CD4-positive, alpha-beta T cell (primary cell): ENCODE measurements around the gene PLS3. TPM values are rescaled to one million over a fixed set of nuclear protein-coding genes. Genes with fewer than 3 reads are reported as not detected.

Experiments used
- ATAC-seq: fragments of 200-7000 bp; cut with Tn5 transposase; one replicate; pipeline ENCODE4 v1.10.0; 2022; ENCODE audit warnings: mild to moderate bottlenecking; ENCODE audit not compliant: poor library complexity
- CTCF ChIA-PET: fragments of 350-600 bp; sonication (Branson Sonifier 250); formaldehyde crosslinking; loops from one replicate; lab custom pipeline; 2021; ENCODE audit warnings: antibody characterized with exemption, inconsistent platforms; lab: Charles Lee
- POLR2A ChIA-PET: fragments of 350-600 bp; sonication (Branson Sonifier 250); formaldehyde crosslinking; loops from one replicate; lab custom pipeline; 2021; ENCODE audit warnings: antibody characterized with exemption, inconsistent platforms; lab: Charles Lee
- DNase-seq, 14 experiments: peaks; one replicate each; pipeline ENCODE4 v3.0.0-alpha.2; 2013 to 2020; ENCODE audit warnings: mixed read lengths in 2 of 14
- H3K27ac ChIP-seq, 2 donors: one replicate each; pipeline versions ENCODE4 v1.5.1 to v1.7.0; 2013; ENCODE audit warnings: low read length in 2 of 2, low read depth in 1 of 2, mild to moderate bottlenecking in 1 of 2
- H3K27me3 ChIP-seq, 2 experiments: 1 replicate in 1 of 2; 2 replicates in 1 of 2; pipeline versions ENCODE4 v1.6.1 to v1.7.0; 2013; ENCODE audit warnings: low read length in 2 of 2, control low read depth in 1 of 2, mild to moderate bottlenecking in 1 of 2, moderate library complexity in 1 of 2; ENCODE audit not compliant: insufficient read depth in 2 of 2, control insufficient read depth in 1 of 2
- H3K36me3 ChIP-seq: one replicate; pipeline ENCODE4 v1.6.1; 2013; ENCODE audit warnings: low read length, control low read depth; ENCODE audit not compliant: insufficient read depth
- H3K4me1 ChIP-seq: one replicate; pipeline ENCODE4 v1.6.1; 2013; ENCODE audit warnings: low read length, control low read depth; ENCODE audit not compliant: insufficient read depth
- H3K4me3 ChIP-seq: one replicate; pipeline ENCODE4 v1.5.1; 2013; ENCODE audit warnings: mild to moderate bottlenecking, low read length, moderate library complexity
- H3K9me3 ChIP-seq, 2 experiments: 1 replicate in 1 of 2; 2 replicates in 1 of 2; pipeline versions ENCODE4 v1.6.1 to v1.7.0; 2013; ENCODE audit warnings: low read length in 2 of 2, mild to moderate bottlenecking in 2 of 2, control low read depth in 1 of 2, moderate library complexity in 1 of 2; ENCODE audit not compliant: control insufficient read depth in 1 of 2, insufficient read depth in 1 of 2
- H3K27ac Mint-ChIP-seq: one replicate; pipeline ENCODE4 v1.8.0; 2020; ENCODE audit warnings: mixed read lengths
- H3K27me3 Mint-ChIP-seq: one replicate; pipeline ENCODE4 v1.8.0; 2021; ENCODE audit warnings: mixed read lengths
- H3K36me3 Mint-ChIP-seq: one replicate; pipeline ENCODE4 v1.8.0; 2021; ENCODE audit warnings: low read depth, mixed read lengths
- H3K4me1 Mint-ChIP-seq: one replicate; pipeline ENCODE4 v1.8.0; 2021; ENCODE audit warnings: low read depth, mixed read lengths
- H3K4me3 Mint-ChIP-seq: one replicate; pipeline ENCODE4 v1.8.0; 2020; ENCODE audit warnings: mild to moderate bottlenecking, mixed read lengths
- H3K9me3 Mint-ChIP-seq: one replicate; pipeline ENCODE4 v1.8.0; 2020; ENCODE audit warnings: mixed read lengths
- CTCF ChIP-seq: fragments of 200-600 bp; IDR thresholded peaks from one replicate; pipeline ENCODE4 v1.8.0; 2022; ENCODE audit warnings: antibody characterized with exemption, mild to moderate bottlenecking
- intact Hi-C, 2 experiments: fragments of 100-400 bp; cut with DNase I in 1 of 2; cut with micrococcal nuclease in 1 of 2; formaldehyde crosslinking; loops; one replicate each; pipeline versions ENCODE4 v1.15.1 to v1.9.0; 2023 to 2025; cut with DNase I, micrococcal nuclease
- total RNA-seq, 174 experiments: library from RNA in 2 of 174; stranded (reverse) in 2 of 174; gene quantifications; one replicate each; pipeline ENCODE4 v1.2.3 and lab custom pipeline; 2021 to 2026

The PLS3 gene
- total RNA-seq, 2 experiments from 2014 or later = 0.45 TPM; not detected in 1

DNA sequence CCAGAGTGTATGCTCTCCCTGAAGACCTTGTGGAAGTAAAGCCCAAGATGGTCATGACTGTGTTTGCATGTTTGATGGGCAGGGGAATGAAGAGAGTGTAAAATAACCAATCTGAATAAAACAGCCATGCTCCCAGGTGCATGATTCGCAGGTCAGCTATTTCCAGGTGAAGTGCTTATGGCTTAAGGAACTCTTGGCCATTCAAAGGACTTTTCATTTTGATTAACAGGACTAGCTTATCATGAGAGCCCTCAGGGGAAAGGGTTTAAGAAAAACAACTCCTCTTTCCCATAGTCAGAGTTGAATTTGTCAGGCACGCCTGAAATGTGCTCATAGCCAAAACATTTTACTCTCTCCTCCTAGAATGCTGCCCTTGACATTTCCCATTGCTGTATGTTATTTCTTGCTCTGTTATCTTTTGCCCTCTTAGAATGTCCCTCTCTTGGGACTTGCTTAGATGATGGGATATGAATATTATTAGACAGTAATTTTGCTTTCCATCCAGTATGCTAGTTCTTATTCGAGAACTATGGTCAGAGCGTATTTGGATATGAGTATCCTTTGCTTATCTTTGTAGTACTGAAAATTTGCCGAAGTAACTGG lies 88.6 kb downstream of the PLS3 start:
- TF ChIP-seq CTCF = no peak
- no peaks in the 10 kb centered on the region for H3K27me3 Mint-ChIP-seq
- no peak overlapping the region for H3K4me3 Mint-ChIP-seq
- ATAC-seq = no peak
- no peak overlapping the region for H3K27ac ChIP-seq
- intact Hi-C loops = no loop called here
- H3K4me3 ChIP-seq = no peak overlapping the region
- H3K4me1 ChIP-seq = no peaks in the 10 kb centered on the region
- ChIA-PET CTCF (interaction anchor here (1.4 kb wide), 1 partner anchor 9 kb away, joined by 4 read pairs; no protein-coding TSS in a partner anchor), POLR2A (no interaction called here)
- H3K9me3 ChIP-seq = no peaks in the 10 kb centered on the region
- no peaks in the 10 kb centered on the region for H3K9me3 Mint-ChIP-seq
- no peaks in the 10 kb centered on the region for H3K36me3 ChIP-seq
- no peak overlapping the region for H3K27ac Mint-ChIP-seq
- H3K27me3 ChIP-seq = no peaks in the 10 kb centered on the region
- H3K4me1 Mint-ChIP-seq = no peaks in the 10 kb centered on the region
- H3K36me3 Mint-ChIP-seq = no peaks in the 10 kb centered on the region
- no peak for DNase-seq

- Histone ChIP-seq H3K4me1 (no peaks in the 10 kb centered on the region), H3K4me3 (no peak overlapping the region), H3K27ac (no peak overlapping the region), H3K36me3 (no peaks in the 10 kb centered on the region), H3K27me3 (no peaks in the 10 kb centered on the region), H3K9me3 (no peaks in the 10 kb centered on the region)
- POLR2A ChIA-PET = no interaction called here
- CTCF ChIA-PET = interaction anchor here (1.4 to 3.3 kb wide), 2 partner anchors 8 kb away, joined by 4 to 12 read pairs; no protein-coding TSS in a partner anchor
- no peak overlapping the region for H3K27ac Mint-ChIP-seq
- ATAC-seq = no peak
- no peak overlapping the region for H3K4me3 Mint-ChIP-seq
- intact Hi-C loops = no loop called here
- H3K9me3 Mint-ChIP-seq = no peaks in the 10 kb centered on the region
- DNase-seq = no peak
- TF ChIP-seq CTCF = no peak
- H3K36me3 Mint-ChIP-seq = no peaks in the 10 kb centered on the region
- no peaks in the 10 kb centered on the region for H3K27me3 Mint-ChIP-seq
- H3K4me1 Mint-ChIP-seq = no peaks in the 10 kb centered on the region
These were observed 89.5 kb downstream of the PLS3 start for GRCh38 chrX:115650449-115650848.

DNA sequence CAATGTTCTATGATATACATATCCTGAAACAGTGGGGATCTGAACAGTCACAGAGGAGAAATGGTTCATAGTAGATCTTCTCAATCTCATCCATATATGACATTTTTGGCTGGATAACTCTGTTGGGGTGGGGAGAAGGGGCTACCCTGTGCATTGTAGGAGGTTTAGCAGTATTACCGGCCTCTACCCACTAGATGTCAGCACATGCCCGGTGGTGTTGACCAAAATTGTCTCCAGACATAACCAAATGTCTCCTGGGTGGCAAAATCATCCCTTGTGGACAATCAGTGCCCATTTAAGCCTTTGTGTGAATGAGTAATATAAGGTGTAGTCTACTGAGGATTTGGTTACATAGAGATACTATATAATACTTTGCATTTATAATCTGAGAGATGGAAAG lies 89.9 kb downstream of the PLS3 start:
- H3K27me3 Mint-ChIP-seq = no peaks in the 10 kb centered on the region
- POLR2A ChIA-PET = no interaction called here
- Histone ChIP-seq H3K9me3 (no peaks in the 10 kb centered on the region), H3K36me3 (no peaks in the 10 kb centered on the region), H3K4me3 (no peak overlapping the region), H3K27me3 (no peaks in the 10 kb centered on the region), H3K4me1 (no peaks in the 10 kb centered on the region), H3K27ac (no peak overlapping the region)
- H3K9me3 Mint-ChIP-seq = no peaks in the 10 kb centered on the region
- peak in 3 of 14 experiments; percentile 2 to 20 (median 4) for DNase-seq
- intact Hi-C loops = no loop called here
- H3K27ac Mint-ChIP-seq = no peak overlapping the region
- H3K4me1 Mint-ChIP-seq = no peaks in the 10 kb centered on the region
- H3K4me3 Mint-ChIP-seq = no peak overlapping the region
- no peak for ATAC-seq
- peak; percentile 29 for TF ChIP-seq CTCF
- CTCF ChIA-PET = interaction anchor here (3.3 kb wide), 1 partner anchor 8 kb away, joined by 12 read pairs; no protein-coding TSS in a partner anchor
- H3K36me3 Mint-ChIP-seq = no peaks in the 10 kb centered on the region
